HG03103 (cell line): Measurements from ENCODE around the gene PALLD.

Source experiments
- ATAC-seq: cut with Tn5 transposase; IDR thresholded peaks from one replicate; pipeline ENCODE4 v1.9.1; 2021; ENCODE audit warnings: low read depth; ENCODE audit not compliant: unreplicated experiment

PALLD gene

GRCh38 chr4:168955674-168956073 lies 458.8 kb downstream of the PALLD start:
- no peak for ATAC-seq

- ATAC-seq = no peak
Observed at GRCh38 chr4:168960716-168961115, 463.9 kb downstream of the PALLD start.

GRCh38 chr4:168972596-168972995 lies 475.7 kb downstream of the PALLD start:
- no peak for ATAC-seq
